Naive B cell (primary cell): ENCODE data around the gene AAK1. TPM values are rescaled to one million over a fixed set of nuclear protein-coding genes. Genes with fewer than 3 reads are reported as not detected.

Source experiments
- ATAC-seq, 2 donors: fragments of 150-1000 bp; cut with Tn5 transposase; 2 replicates each; pipeline ENCODE4 v1.10.0; 2021; ENCODE audit warnings: low read depth in 2 of 2, mild to moderate bottlenecking in 2 of 2, moderate library complexity in 2 of 2
- DNase-seq: peaks from one replicate; pipeline ENCODE4 v3.0.0; 2022
- H3K27ac Mint-ChIP-seq, 6 donors: one replicate each; pipeline ENCODE4 v1.8.0; 2020 to 2022; ENCODE audit warnings: mild to moderate bottlenecking in 6 of 6, mixed read lengths in 6 of 6, moderate library complexity in 5 of 6, inconsistent platforms in 2 of 6
- H3K27me3 Mint-ChIP-seq, 3 donors: one replicate each; pipeline ENCODE4 v1.8.0; 2021 to 2022; ENCODE audit warnings: mixed read lengths in 3 of 3, mild to moderate bottlenecking in 1 of 3
- H3K36me3 Mint-ChIP-seq, 2 donors: one replicate each; pipeline ENCODE4 v1.8.0; 2020 to 2022; ENCODE audit warnings: mixed read lengths in 2 of 2, inconsistent platforms in 1 of 2, mild to moderate bottlenecking in 1 of 2
- H3K4me1 Mint-ChIP-seq, 3 donors: one replicate each; pipeline ENCODE4 v1.8.0; 2020 to 2022; ENCODE audit warnings: mixed read lengths in 3 of 3, inconsistent platforms in 1 of 3, mild to moderate bottlenecking in 1 of 3, moderate library complexity in 1 of 3
- H3K4me3 Mint-ChIP-seq, 8 donors: one replicate each; pipeline ENCODE4 v1.8.0; 2020 to 2022; ENCODE audit warnings: mild to moderate bottlenecking in 8 of 8, mixed read lengths in 8 of 8, moderate library complexity in 8 of 8, inconsistent platforms in 2 of 8
- H3K9me3 Mint-ChIP-seq, 7 donors: one replicate each; pipeline ENCODE4 v1.8.0; 2020 to 2022; ENCODE audit warnings: mixed read lengths in 7 of 7, mild to moderate bottlenecking in 5 of 7, inconsistent platforms in 2 of 7, moderate library complexity in 1 of 7
- polyA plus RNA-seq, 6 donors: library from polyadenylated mRNA; unstranded; fragments of 300-500 nt; fragmentation: Illumina TruSeq; gene quantifications; one replicate each; pipeline ENCODE4 v1.2.3, GENCODE V29; 2021; ENCODE audit warnings: low read depth in 6 of 6

AAK1 gene
- polyA plus RNA-seq, 6 donors from 2014 or later, result 0.47 to 6.1 (median 3.4) TPM

DNA sequence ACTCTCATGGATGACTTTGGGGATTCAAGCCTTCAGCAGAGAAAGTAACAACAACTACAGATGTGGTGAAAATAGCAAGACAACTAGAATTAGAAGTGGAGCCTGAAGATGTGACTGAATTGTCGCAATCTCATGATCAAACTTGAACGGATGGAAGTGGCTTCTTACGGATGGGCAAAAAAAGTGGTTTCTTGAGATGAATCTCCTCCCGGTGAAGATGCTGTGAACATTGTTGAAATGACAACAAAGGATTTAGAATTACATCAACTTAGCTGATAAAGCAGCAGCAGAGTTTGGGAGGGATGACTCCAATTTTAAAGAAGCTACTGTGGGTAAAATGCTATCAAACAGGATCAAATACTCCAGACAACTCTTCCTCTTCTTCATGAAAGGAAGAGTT lies 43.1 kb downstream of the AAK1 start:
- peaks cover 0 to 10% of the 10 kb centered on the region in 2 donors for H3K36me3 Mint-ChIP-seq
- DNase-seq (no peak), ATAC-seq (no peak)
- no peaks in the 10 kb centered on the region for H3K9me3 Mint-ChIP-seq
- no peak overlapping the region for H3K27ac Mint-ChIP-seq
- peak overlapping the region in 1 of 8 donors; percentile 80 for H3K4me3 Mint-ChIP-seq
- H3K4me1 Mint-ChIP-seq, result peaks cover 9 to 16% (median 11%) of the 10 kb centered on the region in 3 donors
- H3K27me3 Mint-ChIP-seq, result peaks cover 14 to 22% (median 22%) of the 10 kb centered on the region in 3 donors

DNA sequence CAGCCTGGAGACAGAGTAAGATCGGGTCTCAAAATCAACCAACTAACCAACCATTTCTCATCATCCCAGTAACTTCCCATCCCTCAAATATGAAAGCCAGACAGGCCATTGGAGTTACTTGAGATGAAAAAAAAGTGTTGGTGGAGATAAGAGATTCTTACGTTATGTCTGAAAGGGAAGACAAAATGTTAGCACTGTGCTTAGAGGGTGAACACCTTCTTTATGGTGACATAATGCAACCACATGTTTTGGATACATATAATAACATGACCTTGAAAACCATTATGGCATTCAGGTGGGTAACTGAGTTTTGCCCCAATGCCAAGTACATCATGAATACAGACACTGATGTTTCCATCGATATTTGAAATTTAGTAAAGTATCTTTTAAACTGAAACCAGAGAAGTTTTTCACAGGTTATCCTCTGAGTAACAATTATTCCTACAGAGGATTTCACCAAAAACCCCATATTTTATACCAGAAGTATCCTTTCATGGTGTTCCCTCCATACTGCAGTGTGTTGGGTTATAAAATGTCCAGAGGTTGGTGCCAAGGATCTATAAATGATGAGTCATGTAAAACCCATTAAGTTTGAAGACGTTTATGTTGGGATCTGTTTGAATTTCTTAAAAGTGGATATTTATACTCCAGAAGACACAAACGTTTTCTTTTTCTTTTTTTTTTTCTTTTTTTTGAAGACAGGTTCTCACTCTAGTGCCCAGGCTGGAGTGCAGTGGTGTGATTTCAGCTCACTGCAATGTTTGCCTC lies 45.5 kb downstream of the AAK1 start:
- Mint-ChIP-seq H3K27ac (no peak overlapping the region), H3K4me3 (peak overlapping the region in 2 of 8 donors; percentile 8 to 26)
- no peak for DNase-seq

DNA sequence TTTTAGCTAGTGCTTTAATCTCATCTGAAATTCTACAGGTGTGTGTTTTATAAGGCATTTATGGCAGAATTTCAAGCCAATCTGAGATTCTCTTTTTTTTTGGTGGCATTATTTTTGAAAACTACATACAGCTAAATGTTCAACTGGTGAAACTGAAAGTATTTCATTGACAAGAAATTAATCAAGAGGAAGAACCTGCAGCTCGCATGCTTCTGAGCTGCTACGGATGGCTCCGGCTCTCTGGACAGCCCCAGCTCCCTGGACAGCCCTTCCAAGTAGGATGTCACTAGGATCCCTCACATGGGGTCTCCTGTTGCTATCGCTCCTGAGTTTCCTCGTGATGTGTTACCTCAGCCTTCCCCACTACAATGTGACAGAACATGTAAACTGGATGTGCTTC lies 46.4 kb downstream of the AAK1 start:
- ATAC-seq (no peak), DNase-seq (no peak)
- H3K4me1 Mint-ChIP-seq, result peaks cover 9 to 16% (median 11%) of the 10 kb centered on the region in 3 donors
- peak overlapping the region in 7 of 8 donors; percentile 26 to 87 (median 60) for H3K4me3 Mint-ChIP-seq
- H3K9me3 Mint-ChIP-seq, result no peaks in the 10 kb centered on the region
- H3K36me3 Mint-ChIP-seq, result peaks cover 0 to 5% of the 10 kb centered on the region in 2 donors
- no peak overlapping the region for H3K27ac Mint-ChIP-seq
- H3K27me3 Mint-ChIP-seq, result peaks cover 0 to 13% (median 9%) of the 10 kb centered on the region in 3 donors

More for the DNA sequence above, 45.5 kb downstream of the AAK1 start:
- peaks cover 0 to 5% of the 10 kb centered on the region in 2 donors for H3K36me3 Mint-ChIP-seq
- peaks cover 9 to 16% (median 11%) of the 10 kb centered on the region in 3 donors for H3K4me1 Mint-ChIP-seq
- H3K9me3 Mint-ChIP-seq, result no peaks in the 10 kb centered on the region
- no peak for ATAC-seq
- H3K27me3 Mint-ChIP-seq, result peaks cover 0 to 13% (median 9%) of the 10 kb centered on the region in 3 donors

DNA sequence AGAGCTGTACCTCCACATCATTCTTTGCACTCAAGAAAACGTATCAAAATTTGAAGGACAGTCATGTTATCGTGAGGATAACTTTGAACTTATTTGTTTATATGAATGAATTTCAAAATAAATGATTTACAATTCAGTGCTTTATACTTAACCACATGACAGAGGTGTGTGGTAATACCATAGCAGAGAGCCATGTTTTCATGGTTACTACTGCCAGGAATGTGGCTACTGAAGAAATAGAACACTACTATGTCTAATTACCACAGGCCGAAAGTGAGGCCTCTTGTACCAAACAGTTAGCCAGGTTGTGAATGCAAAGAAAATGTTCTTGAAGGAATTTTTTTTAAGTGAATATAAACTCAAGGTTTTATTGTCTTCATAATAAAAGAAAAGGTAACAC lies 49.2 kb downstream of the AAK1 start:
- Mint-ChIP-seq H3K4me3 (no peak overlapping the region), H3K36me3 (no peaks in the 10 kb centered on the region), H3K27me3 (peaks cover 0 to 8% (median 0%) of the 10 kb centered on the region in 3 donors), H3K9me3 (no peaks in the 10 kb centered on the region), H3K27ac (no peak overlapping the region), H3K4me1 (peaks cover 9 to 16% (median 11%) of the 10 kb centered on the region in 3 donors)
- no peak for DNase-seq
- ATAC-seq, result no peak

DNA sequence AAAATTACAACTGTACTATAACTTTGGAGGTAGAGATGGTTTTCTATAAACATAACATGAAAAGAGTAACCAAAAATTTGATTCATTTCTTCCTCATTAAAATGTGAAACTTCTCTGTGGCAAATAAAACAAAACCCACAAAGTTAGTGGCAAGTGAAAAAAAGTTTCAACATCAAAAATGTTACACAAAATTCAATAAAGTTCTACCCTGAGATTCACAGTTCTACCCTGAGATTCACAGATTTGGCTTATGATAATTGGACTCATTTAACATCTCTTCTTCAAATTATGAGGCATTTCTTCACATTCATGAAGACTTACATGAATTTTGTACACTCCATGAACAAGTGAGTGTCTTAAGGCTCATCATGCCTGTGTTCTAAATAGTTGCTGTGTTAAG lies 51.0 kb downstream of the AAK1 start:
- Mint-ChIP-seq H3K27me3 (peaks cover 0 to 5% (median 0%) of the 10 kb centered on the region in 3 donors), H3K9me3 (no peaks in the 10 kb centered on the region), H3K4me1 (peaks cover 6 to 11% (median 7%) of the 10 kb centered on the region in 3 donors), H3K36me3 (no peaks in the 10 kb centered on the region), H3K4me3 (no peak overlapping the region), H3K27ac (no peak overlapping the region)
- no peak for DNase-seq
- no peak for ATAC-seq

- Mint-ChIP-seq H3K4me3 (no peak overlapping the region), H3K36me3 (no peaks in the 10 kb centered on the region), H3K27me3 (peaks cover 0 to 5% (median 0%) of the 10 kb centered on the region in 3 donors), H3K27ac (peak overlapping the region in 1 of 6 donors; percentile 73), H3K9me3 (no peaks in the 10 kb centered on the region), H3K4me1 (no peaks in the 10 kb centered on the region)
- no peak for ATAC-seq
- DNase-seq, result no peak
Observed at GRCh38 chr2:69589973-69590652, 53.4 kb downstream of the AAK1 start.

- peaks cover 0 to 8% (median 0%) of the 10 kb centered on the region in 3 donors for H3K27me3 Mint-ChIP-seq
- ATAC-seq (no peak), DNase-seq (no peak)
- no peaks in the 10 kb centered on the region for H3K9me3 Mint-ChIP-seq
- H3K27ac Mint-ChIP-seq, result no peak overlapping the region
- H3K36me3 Mint-ChIP-seq, result peaks cover 0 to 4% of the 10 kb centered on the region in 2 donors
- no peak overlapping the region for H3K4me3 Mint-ChIP-seq
- peaks cover 0 to 3% (median 0%) of the 10 kb centered on the region in 3 donors for H3K4me1 Mint-ChIP-seq
Observed at GRCh38 chr2:69588945-69589344, 54.6 kb downstream of the AAK1 start.

DNA sequence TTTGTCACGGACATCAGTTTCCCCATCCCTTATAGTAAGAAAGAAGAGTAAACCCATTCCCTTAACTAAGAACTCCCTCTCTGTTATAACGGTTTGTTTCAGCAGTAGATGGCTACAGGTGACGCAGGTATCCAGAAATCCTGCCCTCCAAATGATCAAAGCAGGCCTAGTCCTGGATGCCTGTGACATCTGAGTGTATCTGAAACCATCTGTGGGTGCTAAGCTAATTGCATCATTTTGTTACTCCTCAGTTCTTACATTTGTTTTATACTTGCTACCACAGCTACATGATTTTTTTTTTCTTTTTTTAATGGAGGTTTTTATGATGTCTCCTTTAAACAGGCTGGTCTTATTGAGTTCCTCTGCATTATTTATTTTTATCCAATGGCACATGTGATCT lies 55.1 kb downstream of the AAK1 start:
- Mint-ChIP-seq H3K4me1 (peaks cover 0 to 4% (median 0%) of the 10 kb centered on the region in 3 donors), H3K36me3 (peaks cover 0 to 4% of the 10 kb centered on the region in 2 donors), H3K27me3 (peaks cover 0 to 9% (median 0%) of the 10 kb centered on the region in 3 donors), H3K27ac (no peak overlapping the region), H3K4me3 (no peak overlapping the region), H3K9me3 (no peaks in the 10 kb centered on the region)
- ATAC-seq (no peak), DNase-seq (no peak)

DNA sequence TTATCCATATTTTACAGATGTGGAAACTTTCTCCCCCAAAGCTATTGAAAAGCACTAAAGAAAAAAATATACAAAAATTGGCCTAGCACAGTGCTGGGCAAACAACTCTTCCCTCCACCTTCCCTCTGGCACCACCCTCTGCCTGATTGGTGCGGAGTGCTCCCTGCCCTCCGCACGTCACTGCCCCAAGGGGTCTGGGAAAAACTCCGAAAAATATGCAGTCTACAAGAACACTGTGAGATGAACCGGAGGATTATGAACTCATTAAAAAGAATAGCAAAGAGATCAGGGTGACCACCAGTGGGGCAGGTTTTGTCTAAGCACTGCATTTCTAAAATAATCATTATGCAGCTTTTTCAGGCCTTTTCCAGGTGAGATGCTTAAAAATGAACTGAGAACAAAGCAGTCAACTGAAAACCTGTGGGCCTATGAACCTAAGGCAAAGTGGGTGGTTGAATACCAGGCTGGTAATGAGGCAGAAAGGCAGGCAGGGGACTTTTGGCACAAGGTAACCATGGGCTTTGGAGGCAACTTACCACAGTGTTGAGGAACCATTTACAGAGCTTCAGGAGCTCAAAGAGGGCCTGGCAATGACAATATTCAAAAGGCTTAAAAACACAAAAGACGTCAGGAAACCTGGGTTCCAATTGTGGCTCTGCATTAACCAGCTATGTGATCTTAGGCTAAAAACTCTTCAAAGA lies 57.5 kb downstream of the AAK1 start:
- H3K9me3 Mint-ChIP-seq, result no peaks in the 10 kb centered on the region
- no peak overlapping the region for H3K4me3 Mint-ChIP-seq
- H3K27me3 Mint-ChIP-seq, result peaks cover 0 to 14% (median 5%) of the 10 kb centered on the region in 3 donors
- no peak for ATAC-seq
- H3K4me1 Mint-ChIP-seq, result peaks cover 9 to 13% (median 12%) of the 10 kb centered on the region in 3 donors
- no peak overlapping the region for H3K27ac Mint-ChIP-seq
- peaks cover 0 to 4% of the 10 kb centered on the region in 2 donors for H3K36me3 Mint-ChIP-seq
- DNase-seq, result no peak

GRCh38 chr2:69584127-69584889 lies 59.2 kb downstream of the AAK1 start:
- Mint-ChIP-seq H3K4me3 (no peak overlapping the region), H3K27me3 (peaks cover 0 to 12% (median 9%) of the 10 kb centered on the region in 3 donors), H3K4me1 (peaks cover 9 to 13% (median 12%) of the 10 kb centered on the region in 3 donors), H3K27ac (no peak overlapping the region), H3K36me3 (peaks cover 0 to 4% of the 10 kb centered on the region in 2 donors), H3K9me3 (no peaks in the 10 kb centered on the region)
- DNase-seq (no peak), ATAC-seq (no peak)

GRCh38 chr2:69583321-69583833 lies 60.2 kb downstream of the AAK1 start:
- no peak overlapping the region for H3K4me3 Mint-ChIP-seq
- ATAC-seq (no peak), DNase-seq (no peak)
- H3K27ac Mint-ChIP-seq, result no peak overlapping the region
- H3K4me1 Mint-ChIP-seq, result peaks cover 9 to 13% (median 12%) of the 10 kb centered on the region in 3 donors
- H3K27me3 Mint-ChIP-seq, result peaks cover 0 to 12% (median 9%) of the 10 kb centered on the region in 3 donors
- peaks cover 0 to 4% of the 10 kb centered on the region in 2 donors for H3K36me3 Mint-ChIP-seq
- H3K9me3 Mint-ChIP-seq, result no peaks in the 10 kb centered on the region

GRCh38 chr2:69582582-69583176 lies 60.9 kb downstream of the AAK1 start:
- Mint-ChIP-seq H3K27me3 (peaks cover 0 to 12% (median 12%) of the 10 kb centered on the region in 3 donors), H3K36me3 (peaks cover 0 to 4% of the 10 kb centered on the region in 2 donors), H3K27ac (peak overlapping the region in 4 of 6 donors; percentile 5 to 54 (median 52)), H3K9me3 (no peaks in the 10 kb centered on the region), H3K4me1 (peaks cover 9 to 13% (median 12%) of the 10 kb centered on the region in 3 donors), H3K4me3 (peak overlapping the region in 3 of 8 donors; percentile 9 to 54 (median 44))
- no peak for DNase-seq
- no peak for ATAC-seq
